DOHH2 (cell line): Measurements from ENCODE around the gene IMMP2L.
"Not testable (repeated sequence)": the region's sequence is repeated elsewhere in the genome, so short reads cannot be mapped to it uniquely, and the experiment has no call there.

ENCODE experiments used
- EZH2phosphoT487 ChIP-seq: fragments of 200-600 bp; sonication (generic); IDR thresholded peaks from 2 replicates; pipeline ENCODE4 v1.6.1; 2017; ENCODE audit warnings: borderline replicate concordance, mild to moderate bottlenecking, antibody characterized with exemption, low read length, moderate library complexity, mixed read lengths
- TF ChIP-seq, protein P1 (sequence below): fragments of 200-600 bp; sonication (generic); IDR thresholded peaks from one replicate; pipeline ENCODE4 v1.5.1; 2014; ENCODE audit warnings: antibody characterized with exemption, mild to moderate bottlenecking, low read depth, low read length; ENCODE audit not compliant: poor library complexity, severe bottlenecking

GRCh38 chr7:110936665-110937064, 625.6 kb downstream of the IMMP2L start:
- TF ChIP-seq, protein P1, sequence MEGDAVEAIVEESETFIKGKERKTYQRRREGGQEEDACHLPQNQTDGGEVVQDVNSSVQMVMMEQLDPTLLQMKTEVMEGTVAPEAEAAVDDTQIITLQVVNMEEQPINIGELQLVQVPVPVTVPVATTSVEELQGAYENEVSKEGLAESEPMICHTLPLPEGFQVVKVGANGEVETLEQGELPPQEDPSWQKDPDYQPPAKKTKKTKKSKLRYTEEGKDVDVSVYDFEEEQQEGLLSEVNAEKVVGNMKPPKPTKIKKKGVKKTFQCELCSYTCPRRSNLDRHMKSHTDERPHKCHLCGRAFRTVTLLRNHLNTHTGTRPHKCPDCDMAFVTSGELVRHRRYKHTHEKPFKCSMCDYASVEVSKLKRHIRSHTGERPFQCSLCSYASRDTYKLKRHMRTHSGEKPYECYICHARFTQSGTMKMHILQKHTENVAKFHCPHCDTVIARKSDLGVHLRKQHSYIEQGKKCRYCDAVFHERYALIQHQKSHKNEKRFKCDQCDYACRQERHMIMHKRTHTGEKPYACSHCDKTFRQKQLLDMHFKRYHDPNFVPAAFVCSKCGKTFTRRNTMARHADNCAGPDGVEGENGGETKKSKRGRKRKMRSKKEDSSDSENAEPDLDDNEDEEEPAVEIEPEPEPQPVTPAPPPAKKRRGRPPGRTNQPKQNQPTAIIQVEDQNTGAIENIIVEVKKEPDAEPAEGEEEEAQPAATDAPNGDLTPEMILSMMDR = not testable (repeated sequence)
- not testable (repeated sequence) for TF ChIP-seq EZH2phosphoT487
